Adrenal gland (tissue), 12 donors: Measurements from ENCODE around the gene CAPRIN1. TPM values are rescaled to one million over a fixed set of nuclear protein-coding genes. Genes with fewer than 3 reads are reported as not detected.

ENCODE experiments used
- DNase-seq, 7 donors: peaks; one replicate each; pipeline ENCODE4 v3.0.0-alpha.2; 2019 to 2020
- H3K27ac ChIP-seq, 5 donors: fragments of 200-600 bp; sonication (generic) in 4 of 5; 1 replicate in 3 of 5; 2 replicates in 2 of 5; pipeline versions ENCODE4 v1.5.1 to v1.8.0; 2016 to 2020; ENCODE audit warnings: mild to moderate bottlenecking in 1 of 5
- H3K27me3 ChIP-seq: fragments of 200-600 bp; 2 replicates; pipeline ENCODE4 v1.8.0; 2021
- H3K36me3 ChIP-seq, 2 donors: fragments of 200-600 bp; replicated peaks in 1 of 2; 1 replicate in 1 of 2; 2 replicates in 1 of 2; pipeline versions ENCODE4 v1.5.1 to v1.8.0; 2018 to 2022
- H3K4me1 ChIP-seq, 2 donors: fragments of 200-600 bp; replicated peaks in 1 of 2; 1 replicate in 1 of 2; 2 replicates in 1 of 2; pipeline versions ENCODE4 v1.5.1 to v1.8.0; 2018 to 2021
- H3K4me3 ChIP-seq, 4 donors: fragments of 200-600 bp; sonication (generic) in 3 of 4; one replicate each; pipeline ENCODE4 v1.5.1; 2016 to 2018
- H3K9me3 ChIP-seq, 3 donors: fragments of 200-600 bp; sonication (generic) in 1 of 3; replicated peaks in 1 of 3; 1 replicate in 2 of 3; 2 replicates in 1 of 3; pipeline versions ENCODE4 v1.5.1 to v1.8.0; 2016 to 2021
- CTCF ChIP-seq, 6 experiments: fragments of 450-650 bp in 4 of 6; fragments of 200-600 bp in 2 of 6; sonication (generic) in 1 of 6; IDR thresholded peaks; 1 replicate in 5 of 6; 2 replicates in 1 of 6; pipeline versions ENCODE4 v1.5.1 to v1.8.0; 2016 to 2021; ENCODE audit warnings: antibody characterized with exemption in 6 of 6, mild to moderate bottlenecking in 2 of 6, moderate library complexity in 1 of 6
- POLR2A ChIP-seq, 2 donors: fragments of 450-650 bp; IDR thresholded peaks; one replicate each; pipeline ENCODE4 v1.6.1; 2017; ENCODE audit warnings: antibody characterized with exemption in 2 of 2, mild to moderate bottlenecking in 2 of 2, moderate library complexity in 1 of 2
- WGBS, 4 donors: extraction: QIAGEN DNeasy Blood & Tissue Kit in 2 of 4; methylation state at CpG; one replicate each; pipeline versions ENCODE4 v1.1.5 to v1.1.7; 2013 to 2017; 5-methylcytosine and 5-hydroxymethylcytosine counted together
- intact Hi-C, 2 donors: fragments of 100-400 bp; cut with DNase I; formaldehyde crosslinking; loops; one replicate each; pipeline versions ENCODE4 v1.14.1 to v1.15.0; 2022 to 2023
- polyA plus RNA-seq, 3 donors: library from polyadenylated mRNA; stranded (reverse); fragments of 200-250 nt in 2 of 3; fragments of 350-450 nt in 1 of 3; fragmentation: Illumina TruSeq in 1 of 3; extraction: RNeasy Lipid Tissue Mini Kit (QIAGEN cat#74804) in 1 of 3; gene quantifications; one replicate each; pipeline ENCODE4 v1.2.3, GENCODE V29; 2013 to 2014
- total RNA-seq, 9 donors: library from RNA; depleted of rRNA in 4 of 9; stranded (reverse); fragments of >200 nt in 4 of 9; fragments of 120-200 nt in 1 of 9; fragmentation: NEBNext Ultra II Directional in 1 of 9; extraction: Animal tissue kit (Norgen Biotek cat#: 25700) in 1 of 9; gene quantifications; one replicate each; pipeline versions ENCODE4 v1.1.0 to v1.2.4, GENCODE V29; 2013 to 2023
- donor health status: healthy with polysubstance abuse.
- donor health status: Bipolar disorder and iron deficiency.
- donor health status: DM: yes; HTN: yes; CAD: no.
- donor health status: DM: no; HTN: no; CAD: no.
- donor health status: DM: no; HTN: no; CAD: no.
- donor health status: DM: yes; HTN: yes; CAD: no.

Gene CAPRIN1
- total and polyA plus RNA-seq, 12 donors = 42.4 to 202 (median 149) TPM

- Histone ChIP-seq H3K27me3 (no peaks in the 10 kb centered on the region), H3K4me3 (no peak overlapping the region), H3K9me3 (no peaks in the 10 kb centered on the region), H3K27ac (no peak overlapping the region), H3K36me3 (peaks cover 0 to 55% of the 10 kb centered on the region in 2 donors), H3K4me1 (peaks cover 0 to 9% of the 10 kb centered on the region in 2 donors)
- intact Hi-C loops = loop anchor here in 1 of 2 donors (10.0 kb wide), 1 partner anchor 154 kb away; no protein-coding TSS in a partner anchor
- WGBS, 4 donors = 92 to 98% (median 94%) methylated on average over 5 to 7 of the region's 7 CpGs
- TF ChIP-seq POLR2A (IDR thresholded peaks at IDR 0.05) = no peak
- DNase-seq = no peak
Observed at GRCh38 chr11:34149274-34149673, 97.7 kb downstream of the CAPRIN1 start.

- 78 to 100% (median 87%) methylated on average over 1 to 13 of the region's 13 CpGs for WGBS, 4 donors
- no peak overlapping the region for H3K4me3 ChIP-seq
Observed at GRCh38 chr11:34149786-34150185, 98.3 kb downstream of the CAPRIN1 start.

GRCh38 chr11:34150494-34151151 lies 99.1 kb downstream of the CAPRIN1 start:
- H3K36me3 ChIP-seq = peaks cover 0 to 41% of the 10 kb centered on the region in 2 donors
- H3K9me3 ChIP-seq = no peaks in the 10 kb centered on the region
- peaks cover 0 to 9% of the 10 kb centered on the region in 2 donors for H3K4me1 ChIP-seq
- WGBS, 4 donors = 51 to 72% (median 59%) methylated on average over 6 of the region's 6 CpGs
- no peak for TF ChIP-seq CTCF (IDR thresholded peaks at IDR 0.05)
- no peak for TF ChIP-seq POLR2A (IDR thresholded peaks at IDR 0.05)
- no peaks in the 10 kb centered on the region for H3K27me3 ChIP-seq
- no peak overlapping the region for H3K4me3 ChIP-seq
- no peak for DNase-seq
- H3K27ac ChIP-seq = no peak overlapping the region
- intact Hi-C loops = no loop called here

More at GRCh38 chr11:34149786-34150185, 98.3 kb downstream of the CAPRIN1 start:
- Histone ChIP-seq H3K4me1 (peaks cover 0 to 9% of the 10 kb centered on the region in 2 donors), H3K36me3 (peaks cover 0 to 50% of the 10 kb centered on the region in 2 donors), H3K27me3 (no peaks in the 10 kb centered on the region), H3K9me3 (no peaks in the 10 kb centered on the region), H3K27ac (no peak overlapping the region)
- TF ChIP-seq POLR2A (IDR thresholded peaks at IDR 0.05) (no peak), CTCF (IDR thresholded peaks at IDR 0.05) (peak in 3 of 6 experiments; percentile 15 to 31 (median 27))
- intact Hi-C loops = loop anchor here in 1 of 2 donors (10.0 kb wide), 1 partner anchor 155 kb away; no protein-coding TSS in a partner anchor
- no peak for DNase-seq

Other genes with a start within 250 kb of the CAPRIN1 start
- gene LMO2, start 159.7 kb upstream of the CAPRIN1 start, total RNA-seq = 10 to 100 TPM; 12.4 to 40.8 (median 29.4) TPM
- 10 to 100 TPM; 14.4 to 38.1 (median 32.7) TPM for gene LMO2, start 159.7 kb upstream of the CAPRIN1 start, polyA plus RNA-seq
- gene NAT10, start 53.9 kb downstream of the CAPRIN1 start, total RNA-seq = 10 to 100 TPM; 16.8 to 53.7 (median 39.0) TPM
- gene NAT10, start 53.9 kb downstream of the CAPRIN1 start, polyA plus RNA-seq = 10 to 100 TPM; 48.9 to 65.2 (median 49.9) TPM